Measurements from ENCODE around the gene PCNX4. TPM values are rescaled to one million over a fixed set of nuclear protein-coding genes. Genes with fewer than 3 reads are reported as not detected.

PCNX4 gene
- total RNA-seq, 1 experiment from 2014 or later, result 64.0 TPM

- BruUV-seq (replicated peaks), result no TSS peak
- no peak for TF ChIP-seq CTCF (conservative IDR thresholded peaks at IDR 0.05; ENCODE audit: low read depth, low read length)
- TF ChIP-seq EZH2 (IDR thresholded peaks at IDR 0.05; ENCODE audit: borderline replicate concordance, low read depth, low read length, poor library complexity, severe bottlenecking), result no peak
- ChIA-PET CTCF (no interaction called here), POLR2A (ENCODE audit: low non-redundant PET) (interaction anchor here (0.6 kb wide), 1 partner anchor 9 kb away, joined by 3 read pairs; no protein-coding TSS in a partner anchor)
- H3K27ac ChIP-seq (ENCODE audit: low read depth, low read length, poor library complexity, severe bottlenecking), result no peak overlapping the region
- H3K9me3 ChIP-seq (ENCODE audit: low read depth, low read length, poor library complexity, severe bottlenecking), result no peaks in the 10 kb centered on the region
- H3K36me3 ChIP-seq (ENCODE audit: insufficient read depth, low read length, poor library complexity, severe bottlenecking), result peaks cover 6% of the 10 kb centered on the region
- no peak overlapping the region for H3K4me3 ChIP-seq (ENCODE audit: low read depth, low read length, poor library complexity, severe bottlenecking)
- intact Hi-C loops (cut with micrococcal nuclease; ENCODE audit: unreplicated experiment), result no loop called here
- peaks cover 5% of the 10 kb centered on the region for H3K4me1 ChIP-seq (ENCODE audit: insufficient read depth, low read length, poor library complexity, severe bottlenecking)
- H3K27me3 ChIP-seq (replicated peaks; ENCODE audit: insufficient read depth, low read depth, low read length, poor library complexity), result no peaks in the 10 kb centered on the region
- DNase-seq (ENCODE audit: low spot score), result no peak
Measured at GRCh38 chr14:60106339-60106738, 14.6 kb downstream of the PCNX4 start.

GRCh38 chr14:60107477-60107876, 15.8 kb downstream of the PCNX4 start:
- no peaks in the 10 kb centered on the region for H3K9me3 ChIP-seq (ENCODE audit: low read depth, low read length, poor library complexity, severe bottlenecking)
- ChIA-PET CTCF (no interaction called here), POLR2A (ENCODE audit: low non-redundant PET) (no interaction called here)
- H3K4me1 ChIP-seq (ENCODE audit: insufficient read depth, low read length, poor library complexity, severe bottlenecking), result peaks cover 5% of the 10 kb centered on the region
- no peak overlapping the region for H3K4me3 ChIP-seq (ENCODE audit: low read depth, low read length, poor library complexity, severe bottlenecking)
- TF ChIP-seq EZH2 (IDR thresholded peaks at IDR 0.05; ENCODE audit: borderline replicate concordance, low read depth, low read length, poor library complexity, severe bottlenecking) (no peak), CTCF (conservative IDR thresholded peaks at IDR 0.05; ENCODE audit: low read depth, low read length) (no peak)
- no TSS peak for BruUV-seq (replicated peaks)
- peaks cover 6% of the 10 kb centered on the region for H3K36me3 ChIP-seq (ENCODE audit: insufficient read depth, low read length, poor library complexity, severe bottlenecking)
- H3K27me3 ChIP-seq (replicated peaks; ENCODE audit: insufficient read depth, low read depth, low read length, poor library complexity), result no peaks in the 10 kb centered on the region
- DNase-seq (ENCODE audit: low spot score), result no peak
- intact Hi-C loops (cut with micrococcal nuclease; ENCODE audit: unreplicated experiment), result no loop called here
- H3K27ac ChIP-seq (ENCODE audit: low read depth, low read length, poor library complexity, severe bottlenecking), result no peak overlapping the region

- TF ChIP-seq CTCF (conservative IDR thresholded peaks at IDR 0.05; ENCODE audit: low read depth, low read length), result no peak
- no peak for TF ChIP-seq EZH2 (IDR thresholded peaks at IDR 0.05; ENCODE audit: borderline replicate concordance, low read depth, low read length, poor library complexity, severe bottlenecking)
- no peak overlapping the region for H3K4me3 ChIP-seq (ENCODE audit: low read depth, low read length, poor library complexity, severe bottlenecking)
- H3K4me1 ChIP-seq (ENCODE audit: insufficient read depth, low read length, poor library complexity, severe bottlenecking), result peaks cover 5% of the 10 kb centered on the region
- POLR2A ChIA-PET (ENCODE audit: low non-redundant PET), result no interaction called here
- no peaks in the 10 kb centered on the region for H3K27me3 ChIP-seq (replicated peaks; ENCODE audit: insufficient read depth, low read depth, low read length, poor library complexity)
- BruUV-seq (replicated peaks), result no TSS peak
- H3K36me3 ChIP-seq (ENCODE audit: insufficient read depth, low read length, poor library complexity, severe bottlenecking), result peaks cover 11% of the 10 kb centered on the region
- intact Hi-C loops (cut with micrococcal nuclease; ENCODE audit: unreplicated experiment), result no loop called here
- H3K27ac ChIP-seq (ENCODE audit: low read depth, low read length, poor library complexity, severe bottlenecking), result no peak overlapping the region
- H3K9me3 ChIP-seq (ENCODE audit: low read depth, low read length, poor library complexity, severe bottlenecking), result no peaks in the 10 kb centered on the region
- DNase-seq (ENCODE audit: low spot score), result no peak
- CTCF ChIA-PET, result no interaction called here
Measured at GRCh38 chr14:60111732-60112131, 20.0 kb downstream of the PCNX4 start.

Data from A673 (cell line).